H1 (cell line): Measurements from ENCODE around the gene SIGLEC7. TPM values are rescaled to one million over a fixed set of nuclear protein-coding genes. Genes with fewer than 3 reads are reported as not detected.

Source experiments
- CTCF ChIA-PET: fragments of 300-600 bp; sonication (Branson Sonifier 250); formaldehyde crosslinking; loops from one replicate; lab custom pipeline; 2021; ENCODE audit not compliant: partially characterized antibody; lab: Charles Lee
- POLR2A ChIA-PET: fragments of 300-600 bp; sonication (Branson Sonifier 250); formaldehyde crosslinking; loops from one replicate; lab custom pipeline; 2021; ENCODE audit warnings: inconsistent platforms; ENCODE audit not compliant: partially characterized antibody; lab: Charles Lee
- DNase-seq, 2 experiments: peaks; one replicate each; pipeline versions ENCODE4 v3.0.0 to v3.0.0-alpha.2; 2010 to 2022; ENCODE audit warnings: low spot score in 2 of 2, low read depth in 1 of 2, mixed read lengths in 1 of 2
- FAIRE-seq: peaks from 2 replicates; lab custom pipeline; 2011; peaks lifted over from hg19 to GRCh38; lab: Jason Lieb, UNC
- H2AFZ ChIP-seq: 2 replicates; pipeline ENCODE4 v1.8.1; 2012; ENCODE audit warnings: low read length, inconsistent platforms
- H2AK5ac ChIP-seq: 2 replicates; pipeline ENCODE4 v1.6.1; 2013; ENCODE audit warnings: low read depth, low read length
- H2BK120ac ChIP-seq: replicated peaks from 2 replicates; pipeline ENCODE3; 2013; ENCODE audit warnings: low read depth, low read length, inconsistent platforms
- H2BK12ac ChIP-seq: 2 replicates; pipeline ENCODE4 v1.6.1; 2013; ENCODE audit warnings: low read depth, low read length
- H2BK15ac ChIP-seq: 2 replicates; pipeline ENCODE4 v1.6.1; 2013; ENCODE audit warnings: low read length
- H2BK20ac ChIP-seq: 2 replicates; pipeline ENCODE4 v1.6.1; 2013; ENCODE audit warnings: low read length
- H2BK5ac ChIP-seq: 2 replicates; pipeline ENCODE4 v1.6.1; 2013; ENCODE audit warnings: low read depth, low read length
- H3K14ac ChIP-seq: 2 replicates; pipeline ENCODE4 v1.6.1; 2013; ENCODE audit warnings: inconsistent platforms; ENCODE audit not compliant: insufficient read length
- H3K18ac ChIP-seq: 2 replicates; pipeline ENCODE4 v1.6.1; 2013; ENCODE audit warnings: low read length; ENCODE audit errors: extremely low read depth
- H3K23ac ChIP-seq: 2 replicates; pipeline ENCODE4 v1.6.1; 2013; ENCODE audit warnings: inconsistent platforms; ENCODE audit not compliant: insufficient read length
- H3K23me2 ChIP-seq: 2 replicates; pipeline ENCODE4 v1.6.1; 2013; ENCODE audit warnings: low read depth, low read length
- H3K27ac ChIP-seq: 2 replicates; pipeline ENCODE4 v1.6.1; 2011; ENCODE audit warnings: low read depth, low read length, inconsistent platforms
- H3K27me3 ChIP-seq, 4 experiments: replicated peaks in 1 of 4; 1 replicate in 1 of 4; 2 replicates in 3 of 4; pipeline versions ENCODE4 v1.6.1 to v1.8.1; 2011 to 2013; ENCODE audit warnings: low read length in 3 of 4, mild to moderate bottlenecking in 3 of 4, inconsistent platforms in 2 of 4, mixed read lengths in 2 of 4, moderate library complexity in 1 of 4; ENCODE audit not compliant: control insufficient read depth in 3 of 4, insufficient read depth in 3 of 4; ENCODE audit errors: extremely low read depth in 1 of 4
- H3K36me3 ChIP-seq, 4 experiments: 2 replicates each; pipeline versions ENCODE4 v1.6.1 to v1.8.1; 2011 to 2013; ENCODE audit warnings: mild to moderate bottlenecking in 4 of 4, low read length in 3 of 4, moderate library complexity in 2 of 4, control low read depth in 1 of 4, inconsistent platforms in 1 of 4; ENCODE audit not compliant: insufficient read depth in 4 of 4, control insufficient read depth in 2 of 4
- H3K4ac ChIP-seq: replicated peaks from 2 replicates; pipeline ENCODE3; 2013; ENCODE audit warnings: low read length, low read depth, mixed read lengths, inconsistent platforms; ENCODE audit not compliant: insufficient read length
- H3K4me1 ChIP-seq, 4 experiments: replicated peaks in 1 of 4; 1 replicate in 1 of 4; 2 replicates in 3 of 4; pipeline versions ENCODE4 v1.6.1 to v1.8.1; 2011 to 2013; ENCODE audit warnings: low read length in 3 of 4, inconsistent platforms in 2 of 4, mixed read lengths in 1 of 4; ENCODE audit not compliant: insufficient read depth in 4 of 4, control insufficient read depth in 3 of 4
- H3K4me2 ChIP-seq, 2 experiments: 2 replicates each; pipeline versions ENCODE4 v1.6.1 to v1.8.1; 2011 to 2013; ENCODE audit warnings: low read depth in 2 of 2, low read length in 2 of 2, control low read depth in 1 of 2, inconsistent platforms in 1 of 2, mild to moderate bottlenecking in 1 of 2; ENCODE audit not compliant: insufficient read depth in 1 of 2
- H3K4me3 ChIP-seq, 4 experiments: fragments of 200-600, 300-600 bp in 1 of 4; sonication (generic), shearing (Covaris generic), sonication (Bioruptor Twin) in 1 of 4; 2 replicates each; pipeline versions ENCODE4 v1.5.1 to v1.8.1; 2011 to 2016; ENCODE audit warnings: low read length in 4 of 4, low read depth in 3 of 4, control low read depth in 2 of 4, inconsistent platforms in 2 of 4, mild to moderate bottlenecking in 2 of 4, mixed read lengths in 1 of 4, moderate library complexity in 1 of 4; ENCODE audit not compliant: insufficient read depth in 2 of 4; ENCODE audit errors: extremely low read depth in 1 of 4
- H3K56ac ChIP-seq: replicated peaks from 2 replicates; pipeline ENCODE3; 2013; ENCODE audit warnings: low read depth, mild to moderate bottlenecking, mixed read lengths, low read length, inconsistent platforms; ENCODE audit not compliant: insufficient read length
- H3K79me1 ChIP-seq: 2 replicates; pipeline ENCODE4 v1.6.1; 2013; ENCODE audit warnings: low read depth, low read length, control low read depth
- H3K79me2 ChIP-seq, 2 experiments: 2 replicates each; pipeline versions ENCODE4 v1.6.1 to v1.8.1; 2012 to 2013; ENCODE audit warnings: low read length in 2 of 2, mild to moderate bottlenecking in 2 of 2, inconsistent platforms in 1 of 2; ENCODE audit not compliant: insufficient read depth in 2 of 2, control insufficient read depth in 1 of 2
- H3K9ac ChIP-seq, 4 experiments: replicated peaks in 1 of 4; 1 replicate in 1 of 4; 2 replicates in 3 of 4; pipeline versions ENCODE4 v1.6.1 to v1.8.1; 2011 to 2013; ENCODE audit warnings: low read depth in 3 of 4, low read length in 3 of 4, control low read depth in 2 of 4, mild to moderate bottlenecking in 2 of 4, moderate library complexity in 2 of 4, inconsistent platforms in 1 of 4; ENCODE audit errors: extremely low read depth in 1 of 4
- H3K9me3 ChIP-seq, 2 experiments: 2 replicates each; pipeline versions ENCODE4 v1.6.1 to v1.8.1; 2012 to 2013; ENCODE audit warnings: mild to moderate bottlenecking in 2 of 2, moderate library complexity in 2 of 2, control low read depth in 1 of 2, inconsistent platforms in 1 of 2, low read depth in 1 of 2, low read length in 1 of 2, mixed read lengths in 1 of 2; ENCODE audit not compliant: insufficient read depth in 2 of 2
- H4K20me1 ChIP-seq, 2 experiments: replicated peaks in 1 of 2; 2 replicates each; pipeline versions ENCODE3 to v1.8.1; 2011 to 2013; ENCODE audit warnings: inconsistent platforms in 2 of 2, low read length in 2 of 2, mild to moderate bottlenecking in 1 of 2; ENCODE audit not compliant: insufficient read depth in 2 of 2, control insufficient read depth in 1 of 2
- H4K5ac ChIP-seq: 2 replicates; pipeline ENCODE4 v1.6.1; 2013; ENCODE audit warnings: low read length, low read depth, mixed read lengths, inconsistent platforms; ENCODE audit not compliant: insufficient read length
- H4K8ac ChIP-seq: 2 replicates; pipeline ENCODE4 v1.8.0; 2013; ENCODE audit warnings: mild to moderate bottlenecking, moderate library complexity, low read length, inconsistent platforms; ENCODE audit not compliant: insufficient read depth; ENCODE audit errors: extremely low read depth
- H4K91ac ChIP-seq: replicated peaks from 2 replicates; pipeline ENCODE3; 2013; ENCODE audit warnings: low read length, mixed read lengths, inconsistent platforms; ENCODE audit not compliant: insufficient read length
- ASH2L ChIP-seq: fragments of 200-600, 300-600 bp; sonication (generic); IDR thresholded peaks from one replicate; pipeline ENCODE4 v1.7.1; 2017; ENCODE audit warnings: low read length
- ATF2 ChIP-seq: IDR thresholded peaks from 2 replicates; pipeline ENCODE4 v1.6.1; 2012; ENCODE audit warnings: low read length, inconsistent platforms
- ATF3 ChIP-seq: IDR thresholded peaks from 2 replicates; pipeline ENCODE4 v1.6.1; 2011; ENCODE audit warnings: low read depth, mild to moderate bottlenecking, low read length; ENCODE audit not compliant: insufficient read depth
- CHD1 ChIP-seq: IDR thresholded peaks from 2 replicates; pipeline ENCODE4 v1.6.1; 2012; ENCODE audit warnings: low read depth, low read length, improper control_type of control experiment
- E2F6 ChIP-seq: IDR thresholded peaks from 2 replicates; pipeline ENCODE4 v1.6.1; 2012; ENCODE audit warnings: inconsistent platforms
- GTF2F1 ChIP-seq: IDR thresholded peaks from 2 replicates; pipeline ENCODE4 v1.6.1; 2012; ENCODE audit warnings: low read depth, low read length, improper control_type of control experiment, borderline replicate concordance
- KDM5A ChIP-seq: fragments of 200-600 bp; IDR thresholded peaks from 2 replicates; pipeline ENCODE4 v1.7.1; 2012; ENCODE audit warnings: mild to moderate bottlenecking, low read length, inconsistent platforms, mixed read lengths
- RNF2 ChIP-seq: fragments of 200-900, 300-1000 bp; sonication (generic); IDR thresholded peaks from 2 replicates; pipeline ENCODE4 v1.7.1; 2016; ENCODE audit warnings: borderline replicate concordance, low read depth, mild to moderate bottlenecking, antibody characterized with exemption, low read length; ENCODE audit not compliant: poor library complexity, severe bottlenecking; ENCODE audit errors: missing control alignments
- RXRA ChIP-seq: IDR thresholded peaks from 2 replicates; pipeline ENCODE4 v1.6.1; 2011; ENCODE audit warnings: low read depth, mild to moderate bottlenecking, low read length, moderate library complexity; ENCODE audit not compliant: insufficient read depth
- SP2 ChIP-seq: IDR thresholded peaks from 2 replicates; pipeline ENCODE4 v1.6.1; 2012; ENCODE audit warnings: mild to moderate bottlenecking, low read length, inconsistent platforms
- YY1 ChIP-seq: IDR thresholded peaks from 2 replicates; pipeline ENCODE4 v1.6.1; 2011; ENCODE audit warnings: low read depth, mild to moderate bottlenecking, low read length
- WGBS, 2 experiments: shearing (Covaris generic) in 1 of 2; methylation state at CpG; one replicate each; pipeline versions ENCODE4 v1.1.6 to v1.1.7; 2013 to 2015; ENCODE audit warnings: low lambda C conversion rate in 2 of 2, mixed read lengths in 2 of 2, inconsistent platforms in 1 of 2, low coverage in 1 of 2, missing lambda C conversion rate in 1 of 2; ENCODE audit not compliant: insufficient replicate concordance in 2 of 2, insufficient coverage in 1 of 2, insufficient read length in 1 of 2; ENCODE audit errors: extremely low coverage in 1 of 2, missing lambda C conversion rate in 1 of 2; 5-methylcytosine and 5-hydroxymethylcytosine counted together
- polyA plus RNA-seq, 7 experiments: library from polyadenylated mRNA; depleted of rRNA in 3 of 7; stranded (reverse) in 5 of 7; unstranded in 2 of 7; fragments of >200 nt in 5 of 7; fragments of 200-250 nt in 2 of 7; gene quantifications; 1 replicate in 5 of 7; 2 replicates in 1 of 7; 4 replicates in 1 of 7; pipeline versions ENCODE4 v1.2.1 to v1.2.3, GENCODE V29; 2011 to 2013; ENCODE audit warnings: missing spikeins in 2 of 7, mixed read lengths in 2 of 7
- total RNA-seq: library from RNA; stranded (reverse); fragmentation: NEBNext Ultra II Directional; extraction: Animal tissue kit (Norgen Biotek cat#: 25700); gene quantifications from 2 replicates; pipeline ENCODE4 v1.2.1, GENCODE V29; 2021

The SIGLEC7 gene
- total and polyA plus RNA-seq, 2 of the 8 experiments (the other 6 are each of a cell fraction or from before 2014, with no cell fraction given) = not detected

GRCh38 chr19:51123381-51123800, 18.7 kb upstream of the SIGLEC7 start:
- H3K79me1 ChIP-seq = no peaks in the 10 kb centered on the region
- no peak overlapping the region for H2BK15ac ChIP-seq
- no peak overlapping the region for H3K27ac ChIP-seq
- no peak for DNase-seq
- no peaks in the 10 kb centered on the region for H3K36me3 ChIP-seq
- POLR2A ChIA-PET = no interaction called here
- FAIRE-seq = no peak
- no peak overlapping the region for H4K5ac ChIP-seq
- no peak overlapping the region for H2BK5ac ChIP-seq
- no peak overlapping the region for H3K4ac ChIP-seq
- no peaks in the 10 kb centered on the region for H3K79me2 ChIP-seq
- no peak overlapping the region for H2BK20ac ChIP-seq
- no peak overlapping the region for H4K91ac ChIP-seq
- no peak overlapping the region for H3K9ac ChIP-seq
- H2BK12ac ChIP-seq = no peak overlapping the region
- no peak overlapping the region for H2AK5ac ChIP-seq
- H3K4me2 ChIP-seq = no peak overlapping the region
- no peak overlapping the region for H3K23ac ChIP-seq
- no peak overlapping the region for H2BK120ac ChIP-seq
- H3K18ac ChIP-seq = no peak overlapping the region
- H3K4me3 ChIP-seq = no peak overlapping the region
- H4K20me1 ChIP-seq = no peaks in the 10 kb centered on the region
- peaks cover 0 to 2% (median 0%) of the 10 kb centered on the region in 4 experiments; a peak in 1 of 7 replicates for H3K4me1 ChIP-seq
- no peak overlapping the region for H3K56ac ChIP-seq
- peak overlapping the region; percentile 43; the same call in 1 of the 2 replicates for H4K8ac ChIP-seq
- no peaks in the 10 kb centered on the region; the same call in 1 of the 2 replicates for H3K23me2 ChIP-seq
- H3K14ac ChIP-seq = no peak overlapping the region
- H3K27me3 ChIP-seq = no peaks in the 10 kb centered on the region; a peak in 1 of 7 replicates
- CTCF ChIA-PET = interaction anchor here (1.5 kb wide), 1 partner anchor 12 kb away, joined by 4 read pairs; no protein-coding TSS in a partner anchor
- WGBS, 2 experiments = 90% methylated on average over 6 of the region's 6 CpGs; no CpG with 5 or more reads in 1 of the 2 experiments
- no peaks in the 10 kb centered on the region for H3K9me3 ChIP-seq
- no peak overlapping the region; the same call in 1 of the 2 replicates for H2AFZ ChIP-seq
- TF ChIP-seq E2F6 (no peak), ATF3 (no peak), RNF2 (no peak), KDM5A (no peak), ATF2 (no peak), CHD1 (no peak), YY1 (no peak), RXRA (no peak), ASH2L (no peak), SP2 (no peak), GTF2F1 (no peak)
